Smooth muscle cell (in vitro differentiated cells): ENCODE results near the gene C12orf42. TPM values are rescaled to one million over a fixed set of nuclear protein-coding genes. Genes with fewer than 3 reads are reported as not detected.
A peak's percentile ranks its signal among the peaks of the same experiment; 100 is the strongest.

ENCODE experiments used
- DNase-seq: peaks from one replicate; lab custom pipeline; 2025; ENCODE audit not compliant: unreplicated experiment; lab: John Stamatoyannopoulos, UW
- H2AFZ ChIP-seq: fragments of 200-600 bp; sonication (generic); 2 replicates; pipeline ENCODE4 v1.6.0; 2016; ENCODE audit warnings: antibody characterized with exemption, low read depth, mild to moderate bottlenecking
- H3F3A ChIP-seq: fragments of 200-600 bp; sonication (generic); 2 replicates; pipeline ENCODE4 v1.6.0; 2017; ENCODE audit warnings: antibody characterized with exemption, low read depth
- H3K27ac ChIP-seq: fragments of 200-600 bp; sonication (generic); 2 replicates; pipeline ENCODE4 v1.5.1; 2016; ENCODE audit warnings: low read depth, mild to moderate bottlenecking
- H3K27me3 ChIP-seq: fragments of 200-600 bp; sonication (generic); 2 replicates; pipeline ENCODE4 v1.6.1; 2016; ENCODE audit warnings: low read depth, mild to moderate bottlenecking
- H3K36me3 ChIP-seq: fragments of 200-600 bp; sonication (generic); 2 replicates; pipeline ENCODE4 v1.5.1; 2016; ENCODE audit warnings: low read depth
- H3K4me1 ChIP-seq: fragments of 200-600 bp; sonication (generic); 2 replicates; pipeline ENCODE4 v1.5.1; 2016; ENCODE audit warnings: low read depth
- H3K4me2 ChIP-seq: fragments of 200-600 bp; sonication (generic); 2 replicates; pipeline ENCODE4 v1.6.0; 2016; ENCODE audit warnings: mild to moderate bottlenecking
- H3K4me3 ChIP-seq: fragments of 200-600 bp; sonication (generic); 2 replicates; pipeline ENCODE4 v1.5.1; 2016; ENCODE audit warnings: mild to moderate bottlenecking
- H3K79me2 ChIP-seq: fragments of 200-600 bp; sonication (generic); 2 replicates; pipeline ENCODE4 v1.6.0; 2016; ENCODE audit warnings: low read depth, mild to moderate bottlenecking
- H3K9ac ChIP-seq: fragments of 200-600 bp; sonication (generic); 2 replicates; pipeline ENCODE4 v1.6.0; 2016; ENCODE audit warnings: low read depth
- H3K9me3 ChIP-seq: fragments of 200-600 bp; sonication (generic); replicated peaks from 2 replicates; pipeline ENCODE4 v1.5.1; 2016; ENCODE audit warnings: low read depth
- H4K20me1 ChIP-seq: fragments of 200-600 bp; sonication (generic); 2 replicates; pipeline ENCODE4 v1.6.0; 2016; ENCODE audit warnings: low read depth
- WGBS: methylation state at CpG from one replicate; pipeline ENCODE4 v1.1.7; 2016; ENCODE audit warnings: low lambda C conversion rate; 5-methylcytosine and 5-hydroxymethylcytosine counted together
- polyA plus RNA-seq: library from polyadenylated mRNA; unstranded; fragments of >200 nt; fragmentation: Nextera tagmentation; extraction: Ambion mirVana; gene quantifications from 2 replicates; pipeline ENCODE4 v1.2.1, GENCODE V29; 2016
- total RNA-seq: library from RNA; depleted of rRNA; stranded (reverse); fragments of >200 nt; gene quantifications from 2 replicates; pipeline ENCODE4 v1.2.3, GENCODE V29; 2014
- TF ChIP-seq, protein P1 (sequence below): fragments of 200-600 bp; sonication (generic); IDR thresholded peaks from 2 replicates; pipeline ENCODE4 v1.5.1; 2017; ENCODE audit warnings: borderline replicate concordance, mild to moderate bottlenecking, antibody characterized with exemption; ENCODE audit not compliant: insufficient read depth, poor library complexity, severe bottlenecking

Gene C12orf42
- total and polyA plus RNA-seq, 2 experiments from 2014 or later = not detected

- WGBS = 97% methylated on average over 4 of the region's 4 CpGs
- Histone ChIP-seq H3K79me2 (no peaks in the 10 kb centered on the region), H3K27ac (no peak overlapping the region), H4K20me1 (no peaks in the 10 kb centered on the region), H3K36me3 (no peaks in the 10 kb centered on the region), H3K4me2 (no peak overlapping the region), H3K4me1 (no peaks in the 10 kb centered on the region), H3K27me3 (no peaks in the 10 kb centered on the region), H3F3A (no peaks in the 10 kb centered on the region), H2AFZ (no peak overlapping the region), H3K9me3 (no peaks in the 10 kb centered on the region), H3K9ac (no peak overlapping the region), H3K4me3 (no peak overlapping the region)
- TF ChIP-seq, protein P1, sequence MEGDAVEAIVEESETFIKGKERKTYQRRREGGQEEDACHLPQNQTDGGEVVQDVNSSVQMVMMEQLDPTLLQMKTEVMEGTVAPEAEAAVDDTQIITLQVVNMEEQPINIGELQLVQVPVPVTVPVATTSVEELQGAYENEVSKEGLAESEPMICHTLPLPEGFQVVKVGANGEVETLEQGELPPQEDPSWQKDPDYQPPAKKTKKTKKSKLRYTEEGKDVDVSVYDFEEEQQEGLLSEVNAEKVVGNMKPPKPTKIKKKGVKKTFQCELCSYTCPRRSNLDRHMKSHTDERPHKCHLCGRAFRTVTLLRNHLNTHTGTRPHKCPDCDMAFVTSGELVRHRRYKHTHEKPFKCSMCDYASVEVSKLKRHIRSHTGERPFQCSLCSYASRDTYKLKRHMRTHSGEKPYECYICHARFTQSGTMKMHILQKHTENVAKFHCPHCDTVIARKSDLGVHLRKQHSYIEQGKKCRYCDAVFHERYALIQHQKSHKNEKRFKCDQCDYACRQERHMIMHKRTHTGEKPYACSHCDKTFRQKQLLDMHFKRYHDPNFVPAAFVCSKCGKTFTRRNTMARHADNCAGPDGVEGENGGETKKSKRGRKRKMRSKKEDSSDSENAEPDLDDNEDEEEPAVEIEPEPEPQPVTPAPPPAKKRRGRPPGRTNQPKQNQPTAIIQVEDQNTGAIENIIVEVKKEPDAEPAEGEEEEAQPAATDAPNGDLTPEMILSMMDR = no peak
- DNase-seq = no peak
Observed at GRCh38 chr12:103331643-103332042, 164.1 kb downstream of the C12orf42 start.

DNA sequence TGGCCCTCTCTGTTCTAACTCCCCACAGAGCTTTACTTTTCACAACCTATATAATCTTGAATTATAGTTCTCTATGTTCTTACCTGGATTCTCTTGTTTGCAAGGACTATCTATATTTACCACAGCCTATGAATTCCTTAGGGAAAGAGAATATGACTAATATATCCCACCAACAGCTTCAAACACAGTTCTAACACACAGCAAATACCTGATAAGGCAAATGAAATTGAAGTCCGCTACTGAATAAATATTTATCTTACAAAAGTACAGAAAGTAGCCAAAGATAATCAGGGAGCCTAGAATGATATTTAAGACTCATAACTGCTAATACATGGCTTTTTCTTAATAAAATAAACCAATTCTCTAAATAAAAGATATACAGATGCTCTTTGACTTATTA lies 165.1 kb downstream of the C12orf42 start:
- no peaks in the 10 kb centered on the region for H3K4me1 ChIP-seq
- H3K79me2 ChIP-seq = no peaks in the 10 kb centered on the region
- H3K36me3 ChIP-seq = no peaks in the 10 kb centered on the region
- 57% methylated on average over 1 of the region's 1 CpG for WGBS
- DNase-seq = no peak
- no peaks in the 10 kb centered on the region for H4K20me1 ChIP-seq
- no peak overlapping the region for H3K27ac ChIP-seq
- TF ChIP-seq, protein P1 = no peak
- H3K9ac ChIP-seq = no peak overlapping the region
- no peaks in the 10 kb centered on the region for H3F3A ChIP-seq
- no peak overlapping the region for H3K4me3 ChIP-seq
- no peak overlapping the region for H2AFZ ChIP-seq
- H3K27me3 ChIP-seq = no peaks in the 10 kb centered on the region
- no peak overlapping the region for H3K4me2 ChIP-seq
- H3K9me3 ChIP-seq = no peaks in the 10 kb centered on the region

DNA sequence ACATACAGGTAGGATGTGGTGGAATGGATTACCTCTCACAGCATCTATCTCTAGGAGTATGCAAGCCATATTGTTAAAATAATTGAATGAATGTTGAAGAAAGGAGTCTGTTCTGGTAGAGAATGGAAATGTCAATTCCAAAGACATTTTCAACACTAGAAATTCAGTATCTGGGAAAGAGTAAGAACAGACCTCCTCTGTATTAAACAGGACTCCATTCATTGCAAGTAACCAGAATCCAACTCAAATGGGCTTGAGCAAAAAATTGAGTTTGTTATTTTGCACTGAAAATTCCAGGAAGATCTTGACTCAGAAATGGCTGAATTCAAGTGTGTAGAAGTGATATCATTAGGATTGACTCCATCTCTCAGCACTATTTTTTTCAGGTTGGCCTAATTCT lies 168.1 kb downstream of the C12orf42 start:
- no peaks in the 10 kb centered on the region for H3K27me3 ChIP-seq
- H3K79me2 ChIP-seq = no peaks in the 10 kb centered on the region
- no peak overlapping the region for H3K4me2 ChIP-seq
- no peaks in the 10 kb centered on the region for H3K4me1 ChIP-seq
- no peaks in the 10 kb centered on the region for H3F3A ChIP-seq
- no peaks in the 10 kb centered on the region for H3K9me3 ChIP-seq
- no peak overlapping the region for H2AFZ ChIP-seq
- no peaks in the 10 kb centered on the region for H3K36me3 ChIP-seq
- no peak overlapping the region for H3K4me3 ChIP-seq
- no peaks in the 10 kb centered on the region for H4K20me1 ChIP-seq
- TF ChIP-seq, protein P1 = no peak
- DNase-seq = no peak
- H3K9ac ChIP-seq = no peak overlapping the region
- no peak overlapping the region for H3K27ac ChIP-seq

DNA sequence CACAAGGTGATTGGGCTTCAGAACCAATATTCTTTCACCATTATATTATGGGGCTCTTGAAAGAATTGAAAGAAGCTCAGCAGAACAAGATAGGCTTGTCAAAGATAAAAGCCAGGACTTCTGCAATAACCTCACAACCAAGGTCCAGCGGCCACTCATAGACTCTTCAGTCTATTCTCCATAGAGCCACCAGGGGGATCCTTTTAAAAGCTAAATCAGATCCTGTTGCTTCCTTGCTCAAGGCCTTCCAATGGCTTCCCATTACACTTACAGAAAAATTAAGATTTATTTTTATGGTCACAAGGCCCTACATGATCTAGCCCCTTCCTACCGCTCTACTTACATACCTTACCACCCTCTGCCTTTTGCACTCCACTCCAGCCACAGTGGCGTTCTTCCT lies 169.6 kb downstream of the C12orf42 start:
- no peak for DNase-seq
- H3K9ac ChIP-seq = no peak overlapping the region
- WGBS = 83% methylated on average over 3 of the region's 3 CpGs
- H3K4me2 ChIP-seq = no peak overlapping the region
- TF ChIP-seq, protein P1 = peak; percentile 15
- H2AFZ ChIP-seq = no peak overlapping the region
- H3F3A ChIP-seq = no peaks in the 10 kb centered on the region
- no peaks in the 10 kb centered on the region for H3K36me3 ChIP-seq
- no peaks in the 10 kb centered on the region for H3K9me3 ChIP-seq
- no peaks in the 10 kb centered on the region for H3K27me3 ChIP-seq
- no peak overlapping the region for H3K4me3 ChIP-seq
- no peaks in the 10 kb centered on the region for H3K79me2 ChIP-seq
- H3K4me1 ChIP-seq = no peaks in the 10 kb centered on the region
- H4K20me1 ChIP-seq = no peaks in the 10 kb centered on the region
- H3K27ac ChIP-seq = no peak overlapping the region
